ENCODE results near the gene ERMP1. TPM values are rescaled to one million over a fixed set of nuclear protein-coding genes. Genes with fewer than 3 reads are reported as not detected.

Gene ERMP1
- total RNA-seq, 1 donor from 2014 or later = 61.3 TPM

GRCh38 chr9:5854063-5854790 is 21.3 kb upstream of the ERMP1 start:
- no peak for DNase-seq (ENCODE audit: low spot score)

DNA sequence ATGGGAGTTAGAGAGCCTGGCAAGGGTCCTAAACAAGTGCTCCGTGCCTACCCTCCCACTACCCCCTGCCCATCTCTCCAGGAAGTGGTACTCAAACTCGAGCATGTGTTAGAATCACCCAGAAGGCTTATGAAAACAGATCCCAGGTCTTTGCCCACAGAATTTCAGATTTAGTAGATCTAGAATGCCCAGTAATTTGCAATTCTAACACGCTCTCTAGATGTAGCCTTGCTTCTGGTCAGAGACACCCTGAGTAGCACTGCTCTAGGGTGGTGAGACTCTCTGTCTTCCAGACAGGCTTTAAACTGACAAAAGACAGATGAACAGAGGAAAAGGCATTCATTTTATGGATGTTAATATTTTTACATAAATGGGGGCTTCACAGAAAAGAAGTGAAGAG is 20.7 kb upstream of the ERMP1 start:
- no peak for DNase-seq (ENCODE audit: low spot score)

DNA sequence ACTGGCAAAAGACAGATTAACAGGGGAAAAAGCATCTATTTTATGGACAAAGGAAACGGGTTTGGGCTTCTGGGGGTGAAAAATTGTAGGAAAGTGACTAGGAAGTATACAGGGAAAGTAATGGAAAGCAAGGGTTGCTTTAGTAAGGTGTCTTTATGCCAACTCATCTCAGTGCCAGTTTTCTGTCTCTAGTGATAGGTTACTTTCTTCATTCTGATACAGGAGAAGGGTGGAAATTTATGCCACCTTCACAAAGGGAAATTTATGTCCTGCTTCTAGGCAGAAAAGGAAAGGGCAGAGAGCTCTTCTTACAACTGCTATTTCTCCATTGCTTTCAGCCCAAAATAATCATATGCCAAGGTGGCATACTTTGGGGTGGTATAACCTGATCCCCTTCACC is 20.1 kb upstream of the ERMP1 start:
- DNase-seq (ENCODE audit: low spot score) = no peak

GRCh38 chr9:5851445-5851844 is 18.5 kb upstream of the ERMP1 start:
- no peak for DNase-seq (ENCODE audit: low spot score)

DNA sequence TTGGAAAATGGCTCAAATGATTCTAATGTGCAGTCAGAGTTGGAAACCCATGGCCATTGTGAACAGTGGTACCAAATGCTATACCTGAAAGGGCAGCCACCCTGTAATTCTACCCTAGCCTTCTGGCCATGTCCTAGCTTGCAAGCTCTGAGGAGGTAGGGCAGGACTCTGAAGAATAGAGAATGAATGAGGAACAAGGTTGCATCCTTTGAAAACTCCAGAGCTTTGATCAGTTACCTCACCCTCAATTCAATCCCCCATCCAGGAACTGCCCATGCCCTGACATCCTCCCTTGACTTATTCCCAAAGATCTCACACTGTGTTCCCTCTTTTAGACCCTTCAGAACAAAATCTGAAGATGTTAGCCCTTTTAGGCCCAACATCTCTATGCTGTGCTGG is 17.8 kb upstream of the ERMP1 start:
- DNase-seq (ENCODE audit: low spot score) = no peak

DNA sequence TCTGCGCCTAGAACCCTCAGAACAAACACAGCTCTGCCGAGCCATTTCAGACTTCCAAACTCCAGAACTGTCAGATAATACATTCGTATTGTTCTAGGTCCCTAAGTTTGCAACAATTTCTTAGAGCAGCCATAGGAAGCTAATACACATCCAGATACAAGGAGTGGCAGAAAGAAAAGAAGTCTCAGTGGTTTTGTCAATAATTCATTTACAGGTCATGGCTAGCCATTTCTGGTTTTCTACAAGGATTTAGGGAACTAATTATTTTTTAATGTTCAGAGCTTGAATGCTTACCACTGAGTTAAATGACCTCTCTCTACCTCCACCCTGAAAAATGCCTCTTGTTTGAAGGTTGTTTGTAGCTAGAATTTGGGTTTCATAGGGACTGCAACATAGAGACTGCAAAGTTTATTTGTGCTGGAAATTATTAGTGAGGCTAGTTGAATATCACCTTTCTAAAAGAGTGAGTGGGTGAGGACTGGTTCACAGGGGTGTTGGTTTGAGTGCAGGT is 15.5 kb upstream of the ERMP1 start:
- no peak for DNase-seq (ENCODE audit: low spot score)

DNA sequence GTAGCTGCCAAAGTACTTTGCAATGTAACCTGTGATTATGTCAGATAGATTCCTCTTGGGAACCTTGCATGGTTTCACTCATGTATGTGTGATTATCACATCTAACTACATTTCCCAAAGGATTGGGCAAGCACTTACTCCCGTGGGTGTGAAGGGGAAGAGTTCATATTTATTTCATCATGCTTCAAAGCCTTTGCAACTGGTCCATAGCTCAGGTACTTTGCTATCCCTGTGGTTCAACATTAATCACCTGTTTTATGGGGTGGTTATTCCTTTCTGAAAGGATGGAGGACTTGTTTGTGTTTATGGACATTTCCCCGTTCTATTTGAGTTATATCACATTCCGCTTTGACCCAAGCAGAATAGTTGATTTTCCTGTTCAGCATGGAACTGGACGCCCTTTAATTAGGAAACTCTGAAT is 13.6 kb upstream of the ERMP1 start:
- DNase-seq (ENCODE audit: low spot score) = no peak

- no peak for DNase-seq (ENCODE audit: low spot score)
Observed at GRCh38 chr9:5846096-5846495, 13.2 kb upstream of the ERMP1 start.

- no peak for DNase-seq (ENCODE audit: low spot score)
Observed at GRCh38 chr9:5845157-5845531, 12.2 kb upstream of the ERMP1 start.

DNA sequence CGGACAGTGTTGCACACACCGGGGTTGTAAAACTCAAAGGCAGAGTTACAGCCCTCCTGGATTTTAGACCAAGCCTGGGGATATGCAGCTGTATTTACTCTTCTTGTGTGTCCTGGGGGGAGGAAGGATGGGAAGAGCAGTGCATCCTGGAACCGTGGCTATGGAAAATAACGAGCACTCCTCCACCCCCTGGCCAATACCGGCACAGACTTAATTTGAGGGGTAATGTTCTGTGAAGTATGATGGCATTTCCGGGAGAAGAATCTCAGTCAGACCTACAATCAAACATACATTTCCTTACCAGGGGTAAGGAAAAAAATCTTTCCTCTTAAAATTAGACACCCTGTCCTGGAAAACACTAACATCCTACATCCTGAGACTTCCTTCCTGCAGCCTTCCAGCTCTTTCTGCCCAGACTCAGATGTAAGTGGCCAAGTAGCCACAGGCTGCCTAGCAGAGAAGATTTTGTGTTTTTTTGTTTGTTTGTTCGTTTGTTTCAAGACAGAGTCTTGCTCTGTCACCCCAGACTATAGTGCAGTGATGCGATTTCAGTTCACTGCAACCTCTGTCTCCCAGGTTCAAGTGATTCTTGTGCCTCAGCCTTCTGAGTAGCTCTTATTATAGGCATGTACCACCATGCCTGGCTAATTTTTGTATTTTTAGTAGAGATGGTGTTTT is 11.0 kb upstream of the ERMP1 start:
- no peak for DNase-seq (ENCODE audit: low spot score)

- no peak for DNase-seq (ENCODE audit: low spot score)
Observed at GRCh38 chr9:5842929-5843793, 10.2 kb upstream of the ERMP1 start.

DNA sequence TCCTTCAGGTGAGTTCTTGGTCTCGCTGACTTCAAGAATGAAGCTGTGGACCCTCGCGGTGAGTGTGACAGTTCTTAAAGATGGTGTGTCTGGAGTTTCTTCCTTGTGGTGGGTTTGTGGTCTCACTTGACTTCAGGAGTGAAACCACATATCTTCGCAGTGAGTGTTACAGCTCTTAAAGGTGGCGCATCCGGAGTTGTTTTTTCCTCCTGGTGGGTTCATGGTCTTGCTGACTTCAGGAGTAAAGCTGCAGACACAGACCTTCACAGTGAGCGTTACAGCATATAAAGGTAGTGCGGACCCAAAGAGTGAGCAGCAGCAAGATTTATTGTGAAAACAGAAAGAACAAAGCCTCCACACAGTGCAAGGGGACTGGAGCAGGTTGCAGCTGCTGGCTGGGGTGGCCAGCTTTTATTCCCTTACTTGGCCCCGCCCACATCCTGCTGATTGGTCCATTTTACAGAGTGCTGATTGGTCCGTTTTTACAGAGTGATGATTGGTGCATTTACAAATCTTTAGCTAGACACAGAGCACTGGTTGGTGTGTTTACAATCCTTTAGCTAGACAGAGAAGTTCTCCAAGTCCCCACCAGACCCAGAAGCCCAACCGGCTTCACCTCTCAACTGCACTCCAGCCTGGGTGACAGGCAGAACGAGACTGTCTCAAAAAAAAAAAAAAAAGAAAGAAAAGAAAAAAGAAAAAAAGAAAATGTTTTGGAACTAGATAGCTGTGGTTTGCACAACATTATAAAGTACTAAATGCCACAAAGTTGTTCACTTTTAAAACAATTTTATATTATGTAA is 9.1 kb upstream of the ERMP1 start:
- DNase-seq (ENCODE audit: low spot score) = no peak

- DNase-seq (ENCODE audit: low spot score) = no peak
Observed at GRCh38 chr9:5840788-5841187, 7.9 kb upstream of the ERMP1 start.

DNA sequence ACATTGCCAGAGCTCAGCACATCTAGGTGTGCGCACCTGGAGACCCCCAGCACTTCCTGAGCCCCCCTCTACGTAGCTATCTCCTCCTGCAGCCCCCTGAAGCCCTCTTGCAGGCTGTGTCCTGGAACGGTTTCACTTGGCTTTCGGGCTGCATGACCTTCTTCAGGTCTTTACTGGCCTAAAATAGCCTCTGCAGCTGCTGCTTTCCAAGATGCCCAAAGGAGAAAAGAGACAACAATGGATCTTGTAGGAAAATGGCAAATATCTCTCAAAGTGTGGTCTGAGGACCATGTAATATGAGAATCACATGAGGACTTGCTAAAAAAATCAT is 6.6 kb upstream of the ERMP1 start:
- DNase-seq (ENCODE audit: low spot score) = no peak

GRCh38 chr9:5838884-5839571 is 6.1 kb upstream of the ERMP1 start:
- peak; percentile 82 for DNase-seq (ENCODE audit: low spot score)

DNA sequence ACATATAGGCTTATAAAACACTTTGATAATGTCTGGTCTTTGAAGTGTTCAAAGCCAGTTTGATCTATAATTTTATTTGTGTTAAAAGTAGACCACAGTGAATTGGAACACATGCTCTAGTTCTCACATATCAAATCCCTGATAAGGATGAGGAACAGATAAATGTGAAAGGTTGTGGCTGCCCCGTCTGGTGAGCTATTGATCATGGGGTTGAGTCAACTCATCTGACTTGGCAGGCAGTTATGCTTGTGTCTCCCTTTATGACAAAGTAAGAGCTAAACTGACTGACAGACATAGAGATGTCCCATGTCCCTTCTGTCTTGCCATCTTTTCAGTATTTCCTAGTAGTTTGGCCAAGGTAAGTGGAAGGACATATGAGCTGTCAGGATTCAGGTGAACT is 2.9 kb upstream of the ERMP1 start:
- peak; percentile 71 for DNase-seq (ENCODE audit: low spot score)

DNA sequence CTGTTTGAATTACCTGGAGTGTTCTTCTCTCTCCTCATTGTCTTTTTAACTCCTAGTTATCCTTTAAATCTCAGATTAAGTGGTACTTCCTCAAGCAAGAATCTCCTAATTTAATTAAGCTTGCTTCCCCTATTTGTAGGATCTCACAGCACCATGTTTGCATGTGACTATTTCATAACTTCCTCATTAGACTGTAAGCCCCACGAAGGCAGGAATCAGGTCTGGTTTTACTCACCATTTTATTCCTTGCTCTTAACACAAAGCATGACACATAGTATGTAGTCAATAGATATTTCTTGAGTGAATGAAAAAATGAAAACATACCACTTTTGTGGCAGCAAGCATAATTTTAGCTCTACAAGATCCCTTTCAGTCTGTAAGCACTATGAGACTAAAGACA is 1.3 kb upstream of the ERMP1 start:
- no peak for DNase-seq (ENCODE audit: low spot score)

DNA sequence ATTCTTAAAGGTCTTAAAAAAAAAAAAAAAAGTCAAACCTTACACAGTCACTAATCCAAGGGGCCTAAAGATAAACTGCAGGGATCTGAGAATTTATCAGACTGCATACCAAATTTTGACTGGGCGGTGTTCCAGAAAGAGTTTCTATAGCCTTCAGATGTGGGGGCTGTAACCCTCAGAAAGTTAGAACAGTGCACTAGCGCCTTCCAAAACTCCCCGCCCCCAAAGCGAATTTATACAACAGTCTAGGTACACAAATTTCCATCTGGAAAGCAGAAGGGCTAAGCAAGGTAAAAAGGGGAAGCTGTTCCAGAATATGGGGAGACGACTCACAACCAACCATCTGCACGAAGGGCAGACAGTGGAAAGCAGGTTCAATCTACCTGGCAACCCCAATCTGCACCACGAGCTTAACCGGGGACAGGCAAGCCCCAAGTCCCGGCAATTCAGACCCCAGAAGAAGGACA is 813 bp downstream of the ERMP1 start:
- no peak for DNase-seq (ENCODE audit: low spot score)

DNA sequence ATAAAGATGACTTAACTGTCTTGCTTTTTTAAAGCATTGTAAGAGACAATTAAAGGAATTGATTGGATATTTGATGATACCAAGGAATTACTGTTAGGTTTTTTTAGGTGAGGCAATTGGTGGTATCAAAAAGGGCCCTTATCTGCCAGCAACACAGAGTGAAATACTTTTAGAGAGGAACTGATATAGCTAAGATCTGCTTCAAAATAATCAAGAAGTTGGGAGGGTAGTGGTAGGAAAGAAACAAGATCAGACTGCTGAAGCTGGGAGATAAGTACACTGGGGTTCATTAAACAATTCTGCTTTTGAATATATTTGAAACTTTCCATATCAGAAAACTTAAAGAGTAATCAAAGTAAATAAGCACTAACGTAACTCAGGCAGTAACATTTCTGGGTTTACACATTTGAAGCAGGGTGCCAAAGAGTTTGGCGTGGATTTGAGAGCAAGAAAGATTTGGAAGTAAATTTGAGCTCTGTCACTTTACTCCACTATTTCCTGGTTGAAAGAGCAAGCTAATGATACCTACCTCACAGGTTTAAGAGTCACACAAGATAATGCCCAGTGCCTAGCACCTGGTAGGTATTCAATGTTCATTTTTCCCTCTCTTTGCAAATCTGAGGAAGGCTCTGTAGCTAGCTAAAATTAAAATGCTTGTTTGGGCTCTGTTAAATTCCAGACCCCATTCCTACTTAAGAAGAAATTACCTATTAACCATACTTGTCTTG is 6.9 kb downstream of the ERMP1 start:
- DNase-seq (ENCODE audit: low spot score) = no peak

GRCh38 chr9:5825223-5825622 is 7.7 kb downstream of the ERMP1 start:
- DNase-seq (ENCODE audit: low spot score) = no peak

All from mucosa of gallbladder (tissue), 1 donor.